PC-3 (cell line): Measurements from ENCODE around the gene NKAIN2. TPM values are rescaled to one million over a fixed set of nuclear protein-coding genes. Genes with fewer than 3 reads are reported as not detected.

ENCODE experiments used
- ATAC-seq: fragments of 200-7000 bp; cut with Tn5 transposase; 2 replicates; pipeline ENCODE4 v1.9.1; 2020; ENCODE audit warnings: mild to moderate bottlenecking, moderate library complexity
- BruUV-seq: library from RNA; stranded (reverse); fragments of 400-500 nt; replicated peaks from 2 replicates; lab custom pipeline; 2021; lab: Mats Ljungman, UMichigan
- CTCF ChIA-PET: fragments of 300-600 bp; sonication (Branson Sonifier 250); formaldehyde crosslinking; loops from one replicate; lab custom pipeline; 2022; ENCODE audit warnings: antibody characterized with exemption; lab: Charles Lee
- POLR2A ChIA-PET: fragments of 300-600 bp; sonication (Branson Sonifier 250); formaldehyde crosslinking; loops from one replicate; lab custom pipeline; 2022; ENCODE audit warnings: antibody characterized with exemption; ENCODE audit not compliant: unreplicated experiment; lab: Charles Lee
- DNase-seq: peaks from one replicate; pipeline ENCODE4 v3.0.0-alpha.2; 2015
- H2AFZ ChIP-seq: fragments of 300-600 bp; sonication (generic); 2 replicates; pipeline ENCODE4 v1.6.0; 2016; ENCODE audit warnings: antibody characterized with exemption, low read length
- H3F3A ChIP-seq: fragments of 300-600 bp; sonication (generic); one replicate; pipeline ENCODE4 v1.6.0; 2017; ENCODE audit warnings: antibody characterized with exemption, low read length, control low read depth, mild to moderate bottlenecking; ENCODE audit not compliant: unreplicated experiment
- H3K27ac ChIP-seq: fragments of 300-600 bp; sonication (generic); 2 replicates; pipeline ENCODE4 v1.5.1; 2016; ENCODE audit warnings: mild to moderate bottlenecking, low read length
- H3K27me3 ChIP-seq: fragments of 300-600 bp; sonication (generic); 2 replicates; pipeline ENCODE4 v1.6.1; 2016; ENCODE audit warnings: low read length, mixed read lengths
- H3K36me3 ChIP-seq: fragments of 300-600 bp; sonication (generic); 2 replicates; pipeline ENCODE4 v1.6.1; 2016; ENCODE audit warnings: low read depth, mixed run types, low read length, mixed read lengths
- H3K4me1 ChIP-seq: fragments of 300-600 bp; sonication (generic); 2 replicates; pipeline ENCODE4 v1.5.1; 2016; ENCODE audit warnings: low read length; ENCODE audit not compliant: insufficient read depth
- H3K4me2 ChIP-seq: fragments of 300-600 bp; sonication (generic); 2 replicates; pipeline ENCODE4 v1.6.0; 2016; ENCODE audit warnings: low read length
- H3K4me3 ChIP-seq: fragments of 300-600 bp; sonication (generic); 2 replicates; pipeline ENCODE4 v1.5.1; 2016; ENCODE audit warnings: mild to moderate bottlenecking, low read length, mixed read lengths
- H3K79me2 ChIP-seq: fragments of 300-600 bp; sonication (generic); 2 replicates; pipeline ENCODE4 v1.6.1; 2017; ENCODE audit warnings: low read length, mixed read lengths
- H3K9ac ChIP-seq: fragments of 300-600 bp; sonication (generic); 2 replicates; pipeline ENCODE4 v1.6.0; 2016; ENCODE audit warnings: mild to moderate bottlenecking, low read length
- H3K9me2 ChIP-seq: fragments of 300-600 bp; sonication (generic); replicated peaks from 2 replicates; pipeline ENCODE4 v1.6.1; 2016; ENCODE audit warnings: mixed run types, low read length, mixed read lengths
- H3K9me3 ChIP-seq: fragments of 300-600 bp; sonication (generic); 2 replicates; pipeline ENCODE4 v1.6.1; 2016; ENCODE audit warnings: low read length, mixed read lengths
- H4K20me1 ChIP-seq: fragments of 300-600 bp; sonication (generic); 2 replicates; pipeline ENCODE4 v1.6.1; 2016; ENCODE audit warnings: low read length, mixed read lengths
- CTCF ChIP-seq: fragments of 300-600 bp; sonication (generic); conservative IDR thresholded peaks from 2 replicates; pipeline ENCODE4 v1.5.1; 2017; ENCODE audit warnings: antibody characterized with exemption, low read depth, mild to moderate bottlenecking, low read length
- EZH2 ChIP-seq: fragments of 300-600 bp; sonication (generic); IDR thresholded peaks from one replicate; pipeline ENCODE4 v1.6.1; 2017; ENCODE audit warnings: antibody characterized with exemption, mild to moderate bottlenecking, low read length; ENCODE audit not compliant: unreplicated experiment
- EZH2phosphoT487 ChIP-seq: fragments of 300-600 bp; sonication (generic); IDR thresholded peaks from 2 replicates; pipeline ENCODE4 v1.6.1; 2018; ENCODE audit warnings: mild to moderate bottlenecking, antibody characterized with exemption, low read length, borderline replicate concordance
- intact Hi-C: fragments of 100-400 bp; cut with micrococcal nuclease; formaldehyde crosslinking; loops from 2 replicates; pipeline ENCODE4 v1.9.0; 2023
- total RNA-seq: library from RNA; depleted of rRNA; stranded (reverse); fragments of >200 nt; gene quantifications from 2 replicates; pipeline ENCODE4 v1.2.3, GENCODE V29; 2014

The NKAIN2 gene
- total RNA-seq, 1 experiment from 2014 or later: not detected

GRCh38 chr6:123899745-123900144 is 96.1 kb downstream of the NKAIN2 start:
- ATAC-seq (no peak), DNase-seq (no peak)
- H4K20me1 ChIP-seq: no peaks in the 10 kb centered on the region
- H3K9ac ChIP-seq: no peak overlapping the region
- no peak for TF ChIP-seq CTCF
- TF ChIP-seq EZH2: no peak
- TF ChIP-seq EZH2phosphoT487: no peak
- no peaks in the 10 kb centered on the region for H3K9me2 ChIP-seq
- CTCF ChIA-PET: no interaction called here
- no peak overlapping the region for H3K4me2 ChIP-seq
- H2AFZ ChIP-seq: no peak overlapping the region
- no peak overlapping the region for H3K27ac ChIP-seq
- intact Hi-C loops: no loop called here
- no peaks in the 10 kb centered on the region for H3K36me3 ChIP-seq
- no peak overlapping the region for H3K4me3 ChIP-seq
- H3F3A ChIP-seq: no peaks in the 10 kb centered on the region
- no peaks in the 10 kb centered on the region for H3K4me1 ChIP-seq
- POLR2A ChIA-PET: no interaction called here
- no peaks in the 10 kb centered on the region for H3K9me3 ChIP-seq
- BruUV-seq: no TSS peak
- H3K27me3 ChIP-seq: no peaks in the 10 kb centered on the region
- H3K79me2 ChIP-seq: no peaks in the 10 kb centered on the region

GRCh38 chr6:123901436-123901835 is 97.8 kb downstream of the NKAIN2 start:
- no peak for TF ChIP-seq CTCF
- Histone ChIP-seq H3F3A (no peaks in the 10 kb centered on the region), H3K27me3 (no peaks in the 10 kb centered on the region), H4K20me1 (no peaks in the 10 kb centered on the region), H3K79me2 (no peaks in the 10 kb centered on the region), H3K4me3 (no peak overlapping the region), H3K9me2 (no peaks in the 10 kb centered on the region), H3K36me3 (no peaks in the 10 kb centered on the region), H3K9me3 (no peaks in the 10 kb centered on the region), H3K4me1 (no peaks in the 10 kb centered on the region), H3K27ac (no peak overlapping the region), H2AFZ (no peak overlapping the region), H3K9ac (no peak overlapping the region), H3K4me2 (no peak overlapping the region)
- intact Hi-C loops: no loop called here
- POLR2A ChIA-PET: no interaction called here
- BruUV-seq: no TSS peak
- CTCF ChIA-PET: no interaction called here
- no peak for DNase-seq
- no peak for ATAC-seq

- H3K27ac ChIP-seq: no peak overlapping the region
- no peaks in the 10 kb centered on the region for H4K20me1 ChIP-seq
Observed at GRCh38 chr6:123902738-123903313, 99.2 kb downstream of the NKAIN2 start.

More at GRCh38 chr6:123902738-123903313, 99.2 kb downstream of the NKAIN2 start:
- Histone ChIP-seq H3F3A (no peaks in the 10 kb centered on the region), H3K27me3 (no peaks in the 10 kb centered on the region), H3K4me1 (no peaks in the 10 kb centered on the region), H3K9ac (no peak overlapping the region), H3K36me3 (no peaks in the 10 kb centered on the region), H3K79me2 (no peaks in the 10 kb centered on the region), H3K4me3 (no peak overlapping the region), H3K9me2 (no peaks in the 10 kb centered on the region), H2AFZ (no peak overlapping the region), H3K9me3 (no peaks in the 10 kb centered on the region), H3K4me2 (no peak overlapping the region)
- no peak for ATAC-seq
- no peak for TF ChIP-seq EZH2
- no peak for TF ChIP-seq EZH2phosphoT487
- no peak for TF ChIP-seq CTCF
- BruUV-seq: no TSS peak
- CTCF ChIA-PET: no interaction called here
- intact Hi-C loops: no loop called here
- POLR2A ChIA-PET: no interaction called here
- DNase-seq: no peak
